NCI-H2196 (cell line): ENCODE data around the gene HRH2.
A peak's percentile ranks its signal among the peaks of the same experiment; 100 is the strongest.
"Not testable (repeated sequence)": the region's sequence is repeated elsewhere in the genome, so short reads cannot be mapped to it uniquely, and the experiment has no call there.

Experiments
- DNase-seq: peaks from one replicate; lab custom pipeline; 2025; ENCODE audit not compliant: unreplicated experiment; lab: John Stamatoyannopoulos, UW

Gene HRH2

GRCh38 chr5:175711472-175712312 is 53.8 kb downstream of the HRH2 start:
- DNase-seq: no peak

GRCh38 chr5:175712313-175712680 is 54.4 kb downstream of the HRH2 start:
- no peak for DNase-seq

DNA sequence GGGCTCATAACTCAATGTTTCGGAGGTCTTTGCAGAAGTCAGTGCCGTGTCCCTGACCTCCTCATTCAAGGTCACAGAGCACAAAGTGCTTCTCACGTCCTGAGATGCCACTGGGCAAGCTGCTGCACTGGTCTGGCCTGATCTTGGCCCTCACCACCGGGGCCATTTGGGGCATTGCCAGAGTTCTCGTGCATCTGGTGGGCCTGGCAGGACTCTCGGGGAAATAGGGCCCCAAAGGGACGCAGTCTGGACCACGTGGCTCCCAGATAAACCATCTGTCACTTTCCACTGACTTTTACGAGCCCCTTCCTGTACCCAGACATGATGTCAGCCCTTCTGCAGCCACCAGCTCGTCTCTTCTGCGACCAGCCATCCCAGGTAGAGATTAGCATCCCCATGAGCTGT is 54.8 kb downstream of the HRH2 start:
- DNase-seq: no peak

- DNase-seq: no peak
These were observed 56.1 kb downstream of the HRH2 start for GRCh38 chr5:175713930-175714329.

- no peak for DNase-seq
These were observed 56.7 kb downstream of the HRH2 start for GRCh38 chr5:175714479-175715085.

GRCh38 chr5:175715627-175716522 is 58.0 kb downstream of the HRH2 start:
- DNase-seq: no peak

GRCh38 chr5:175717837-175718236 is 60.0 kb downstream of the HRH2 start:
- DNase-seq: no peak

DNA sequence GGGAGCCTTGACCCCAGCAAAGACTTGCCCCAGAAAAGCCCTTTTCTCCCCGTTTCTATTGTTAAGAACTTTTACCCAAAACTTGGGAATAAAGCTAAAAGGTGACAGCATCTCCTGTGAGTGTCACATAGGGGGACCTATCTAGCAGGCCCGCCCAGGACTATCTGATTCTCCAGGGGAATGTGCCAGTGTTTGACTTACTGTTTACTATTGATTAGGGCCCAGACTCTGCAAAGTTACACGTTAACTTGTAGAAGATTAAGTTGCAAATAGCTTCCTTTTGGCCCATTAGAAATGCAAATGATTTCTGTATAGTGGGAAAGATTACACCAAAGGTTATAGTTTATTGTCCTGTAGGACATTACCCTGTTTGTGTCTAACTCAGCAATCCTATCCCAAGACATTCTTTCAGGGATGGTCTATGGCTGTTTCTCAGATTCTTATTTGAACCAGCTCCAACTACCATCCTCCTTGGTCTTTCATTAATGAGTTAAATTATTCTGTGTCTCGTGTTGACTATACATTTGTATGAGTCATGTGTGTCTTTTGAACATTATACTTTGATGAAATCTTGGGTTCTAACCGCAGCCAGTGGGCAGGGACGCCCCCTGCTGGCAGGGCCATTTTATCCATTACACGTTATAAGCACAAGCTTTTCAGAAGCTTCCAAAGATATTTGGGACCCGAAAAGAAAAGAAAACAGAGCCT is 60.7 kb downstream of the HRH2 start:
- peak; percentile 63 for DNase-seq

- DNase-seq: not testable (repeated sequence)
These were observed 61.2 kb downstream of the HRH2 start for GRCh38 chr5:175719109-175719432.

DNA sequence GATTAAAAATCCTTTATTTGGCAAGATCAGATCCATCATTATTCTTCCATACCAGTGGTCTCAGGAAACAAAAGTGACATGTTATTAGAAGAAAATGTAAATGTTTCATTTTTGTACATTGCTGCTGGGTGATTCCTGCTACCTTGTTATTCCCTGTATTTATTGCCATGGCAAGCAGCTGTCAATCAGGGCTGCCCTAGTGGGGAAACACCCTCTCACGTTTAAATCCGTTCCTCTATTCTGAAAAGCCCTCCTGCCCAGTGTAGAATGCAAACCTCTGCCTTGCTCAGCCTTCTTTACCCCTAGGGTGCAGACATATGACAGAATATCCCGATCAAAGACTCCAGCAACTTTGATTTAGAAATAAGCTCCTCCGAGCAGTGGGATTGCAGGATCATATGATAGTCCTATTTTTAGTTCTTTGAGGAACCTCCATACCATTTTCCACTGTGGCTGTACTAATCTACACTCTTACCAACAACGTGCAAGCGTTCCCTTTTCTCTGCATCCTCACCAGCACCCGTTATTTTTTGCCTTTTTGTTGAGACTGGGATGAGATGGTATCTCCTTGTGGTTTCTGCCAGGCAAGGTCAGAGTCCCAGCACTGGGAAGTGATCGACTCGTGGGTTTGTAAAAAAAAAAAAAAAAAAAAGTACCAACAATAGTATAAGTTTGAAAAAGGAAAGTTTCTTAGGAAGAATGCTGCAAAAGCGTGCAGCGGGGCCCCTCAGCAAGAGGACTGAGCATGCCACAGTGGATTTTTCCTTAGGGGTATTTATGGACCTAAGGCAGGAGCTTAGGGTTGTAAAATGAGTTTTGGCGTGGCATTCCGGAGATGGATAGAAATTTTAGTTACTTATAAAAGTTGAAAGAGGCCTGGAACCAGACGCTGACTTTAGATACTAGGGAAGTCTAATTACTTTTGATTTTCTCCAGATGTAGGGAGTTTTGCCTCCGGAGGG is 66.7 kb downstream of the HRH2 start:
- DNase-seq: no peak

DNA sequence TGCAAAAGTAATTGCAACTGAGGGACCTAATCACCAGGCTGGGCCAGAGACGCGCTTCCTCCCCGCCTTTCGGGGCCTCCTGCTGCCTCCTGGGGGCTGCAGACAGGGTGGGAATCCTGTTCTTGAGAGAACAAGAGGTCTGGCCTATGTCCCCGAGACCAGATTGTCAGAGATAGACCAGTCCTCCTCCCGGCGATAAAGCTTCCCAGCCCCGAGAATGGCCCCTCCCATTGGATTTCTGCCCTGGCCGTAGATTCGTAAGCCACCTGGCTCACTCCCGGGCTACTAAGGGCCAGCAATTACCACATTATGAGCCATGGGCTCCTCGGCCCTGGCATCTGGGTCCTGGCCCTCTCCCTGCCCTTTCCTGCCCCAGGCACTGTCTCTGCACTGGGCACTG is 70.4 kb downstream of the HRH2 start:
- DNase-seq: no peak

GRCh38 chr5:175728885-175729828 is 71.3 kb downstream of the HRH2 start:
- DNase-seq: no peak

DNA sequence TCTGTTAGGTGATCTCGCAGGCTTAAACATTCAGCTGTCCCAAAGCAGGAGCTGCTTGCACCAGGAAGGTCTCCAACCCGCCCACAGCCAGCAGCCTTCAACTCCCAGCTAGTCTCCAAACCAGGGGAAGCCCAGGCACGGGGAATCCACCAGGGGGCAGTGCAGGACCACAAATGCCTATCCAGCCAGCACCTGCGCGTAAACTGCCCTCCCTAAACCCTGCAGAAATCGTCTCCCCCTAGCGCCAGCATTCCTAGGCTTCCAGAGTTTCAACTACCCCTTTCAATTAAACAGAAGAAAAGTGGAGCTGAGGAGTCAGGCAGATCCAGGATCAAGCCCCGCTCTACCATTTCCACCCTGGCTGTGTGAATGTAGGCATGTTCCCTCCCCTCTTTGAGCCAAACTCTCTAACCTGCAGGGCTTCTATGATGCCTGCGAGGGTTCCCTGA is 72.0 kb downstream of the HRH2 start:
- peak; percentile 88 for DNase-seq

- no peak for DNase-seq
These were observed 73.3 kb downstream of the HRH2 start for GRCh38 chr5:175731172-175731571.

DNA sequence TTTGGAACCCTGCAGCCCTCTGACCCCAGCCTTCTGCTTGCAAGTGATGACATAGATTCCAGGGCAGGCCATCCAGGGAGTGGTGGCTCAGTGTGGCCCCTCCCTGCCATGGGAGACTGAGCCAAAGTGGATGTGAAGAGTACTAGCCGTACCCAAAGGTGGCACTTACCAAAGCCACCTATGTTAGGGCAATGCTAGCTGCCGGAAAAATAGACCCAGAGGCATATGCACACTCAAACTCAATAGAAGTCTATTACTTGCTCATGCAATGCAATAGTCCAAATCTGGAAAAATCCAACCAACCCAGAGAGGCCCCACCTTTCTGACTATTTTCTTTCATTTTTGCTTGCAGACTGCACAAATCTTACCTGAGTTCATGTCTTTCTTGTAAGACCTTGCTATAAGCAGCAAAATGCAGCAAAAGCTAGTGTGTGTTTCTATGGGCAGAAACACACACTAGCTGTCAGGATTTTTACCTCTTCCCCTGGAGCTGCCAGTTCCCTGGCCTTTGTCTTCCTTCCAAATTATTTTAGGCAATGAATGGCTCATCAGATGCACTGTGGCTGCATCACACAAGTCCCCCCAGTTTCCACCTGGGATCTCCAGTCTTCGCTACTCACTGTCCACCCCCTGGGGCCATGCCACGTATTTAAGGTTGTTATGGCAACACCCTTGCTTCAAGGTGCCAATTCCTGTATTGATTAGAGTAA is 74.0 kb downstream of the HRH2 start:
- no peak for DNase-seq

DNA sequence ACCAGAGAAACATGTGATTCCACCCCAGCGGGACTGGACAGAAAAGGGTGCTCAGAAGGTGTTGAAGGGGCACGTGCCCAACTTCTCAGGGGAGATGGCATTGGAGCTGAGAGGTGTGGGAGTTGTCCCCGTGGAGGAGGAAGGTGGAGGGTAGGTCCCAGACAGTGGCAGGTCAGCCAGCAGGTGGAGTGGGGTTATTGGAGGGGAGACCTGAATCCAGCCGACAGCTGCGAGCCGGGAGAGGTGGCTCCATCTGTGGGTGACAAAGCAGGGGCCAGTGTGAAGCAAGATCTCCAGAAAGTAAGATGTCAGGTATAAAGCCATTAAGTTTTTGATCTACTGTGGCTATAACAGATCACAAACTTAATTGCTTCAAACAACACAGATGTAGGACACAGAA is 75.1 kb downstream of the HRH2 start:
- no peak for DNase-seq

DNA sequence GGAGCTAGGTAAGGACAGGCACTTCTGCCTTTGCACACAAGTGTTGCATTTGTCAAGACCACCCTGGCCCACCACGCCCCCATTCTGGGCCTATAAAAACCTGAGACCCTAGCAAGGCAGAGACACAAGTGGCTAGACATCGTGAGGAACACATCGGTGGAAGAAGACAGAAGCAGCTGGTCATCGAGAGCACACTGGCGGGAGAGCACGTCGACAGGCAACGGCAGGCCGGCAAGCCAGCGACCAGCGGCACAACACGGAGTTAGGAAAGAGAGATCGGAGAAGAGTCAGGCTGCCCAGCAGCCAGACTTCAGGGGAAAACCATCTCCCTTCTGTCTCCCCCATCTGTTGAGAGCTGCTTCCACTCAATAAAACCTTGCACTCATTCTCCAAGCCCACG is 76.1 kb downstream of the HRH2 start:
- no peak for DNase-seq

- DNase-seq: no peak
These were observed 76.6 kb downstream of the HRH2 start for GRCh38 chr5:175734501-175734900.
